DOHH2 (cell line): Measurements from ENCODE around the gene MIF.
A peak's percentile ranks its signal among the peaks of the same experiment; 100 is the strongest.

Experiments used
- H3F3A ChIP-seq: fragments of 200-600 bp; sonication (generic), shearing (Covaris generic); 2 replicates; pipeline ENCODE4 v1.6.0; 2016; ENCODE audit warnings: antibody characterized with exemption, mild to moderate bottlenecking; ENCODE audit not compliant: control insufficient read depth, insufficient read depth
- H3K27ac ChIP-seq: fragments of 200-600 bp; sonication (generic); 2 replicates; pipeline ENCODE4 v1.5.1; 2014; ENCODE audit warnings: low read depth, mild to moderate bottlenecking, low read length, moderate library complexity
- H3K27me3 ChIP-seq: fragments of 200-600 bp; sonication (generic); 2 replicates; pipeline ENCODE4 v1.6.1; 2014; ENCODE audit warnings: mild to moderate bottlenecking, low read length, mixed read lengths; ENCODE audit not compliant: control insufficient read depth
- H3K36me3 ChIP-seq: fragments of 200-600 bp; sonication (generic); 2 replicates; pipeline ENCODE4 v1.6.1; 2014; ENCODE audit warnings: mild to moderate bottlenecking, low read length, moderate library complexity, mixed read lengths; ENCODE audit not compliant: control insufficient read depth
- H3K4me1 ChIP-seq: fragments of 200-600 bp; sonication (generic); 2 replicates; pipeline ENCODE4 v1.6.1; 2014; ENCODE audit warnings: mild to moderate bottlenecking, low read length, mixed read lengths; ENCODE audit not compliant: control insufficient read depth
- H3K4me2 ChIP-seq: fragments of 200-600 bp; sonication (generic); 2 replicates; pipeline ENCODE4 v1.6.0; 2014; ENCODE audit warnings: mild to moderate bottlenecking, low read length, moderate library complexity
- H3K4me3 ChIP-seq: fragments of 200-600 bp; sonication (generic); 2 replicates; pipeline ENCODE4 v1.5.1; 2014; ENCODE audit warnings: mild to moderate bottlenecking, low read length, mixed read lengths
- H3K79me2 ChIP-seq: fragments of 200-600 bp; sonication (generic); 2 replicates; pipeline ENCODE4 v1.6.1; 2014; ENCODE audit warnings: mild to moderate bottlenecking, low read length, mixed read lengths; ENCODE audit not compliant: control insufficient read depth
- H3K9me2 ChIP-seq: fragments of 200-600 bp; sonication (generic); replicated peaks from 2 replicates; pipeline ENCODE4 v1.6.1; 2014; ENCODE audit warnings: mild to moderate bottlenecking, low read length, mixed read lengths; ENCODE audit not compliant: control insufficient read depth
- H3K9me3 ChIP-seq: fragments of 200-600 bp; sonication (generic); 2 replicates; pipeline ENCODE4 v1.6.1; 2014; ENCODE audit warnings: antibody characterized with exemption, low read length, mixed read lengths; ENCODE audit not compliant: control insufficient read depth, insufficient read depth
- H4K20me1 ChIP-seq: fragments of 200-600 bp; sonication (generic); 2 replicates; pipeline ENCODE4 v1.6.0; 2014; ENCODE audit warnings: low read depth, mild to moderate bottlenecking, antibody characterized with exemption, low read length, moderate library complexity; ENCODE audit not compliant: control insufficient read depth, insufficient read depth
- EZH2phosphoT487 ChIP-seq: fragments of 200-600 bp; sonication (generic); IDR thresholded peaks from 2 replicates; pipeline ENCODE4 v1.6.1; 2017; ENCODE audit warnings: borderline replicate concordance, mild to moderate bottlenecking, antibody characterized with exemption, low read length, moderate library complexity, mixed read lengths
- TF ChIP-seq, protein P1 (sequence below): fragments of 200-600 bp; sonication (generic); IDR thresholded peaks from one replicate; pipeline ENCODE4 v1.5.1; 2014; ENCODE audit warnings: antibody characterized with exemption, mild to moderate bottlenecking, low read depth, low read length; ENCODE audit not compliant: poor library complexity, severe bottlenecking

Gene MIF

DNA sequence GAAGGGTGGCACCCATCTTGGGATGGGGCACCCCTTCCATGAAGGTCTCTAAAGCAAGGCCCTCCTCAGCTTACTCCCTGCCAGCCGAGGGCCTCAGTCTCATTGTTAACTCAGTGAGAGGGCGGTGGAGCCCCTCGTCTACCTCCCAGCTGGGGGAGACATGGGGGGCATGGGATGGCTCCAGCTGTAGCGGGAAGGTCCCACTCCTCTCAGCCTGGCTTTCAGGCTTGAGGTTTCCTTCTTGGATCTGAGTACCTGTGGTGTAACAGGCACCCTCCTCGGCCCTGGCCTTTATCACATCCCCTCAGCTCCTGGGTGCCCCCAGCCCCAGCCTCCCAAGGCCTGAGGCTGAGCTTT, 2.0 kb downstream of the MIF start:
- Histone ChIP-seq H3F3A (peaks cover 32% of the 10 kb centered on the region), H4K20me1 (peaks cover 16% of the 10 kb centered on the region), H3K36me3 (peaks cover 41% of the 10 kb centered on the region), H3K9me3 (no peaks in the 10 kb centered on the region), H3K4me2 (peak overlapping the region; percentile 88), H3K27ac (no peak overlapping the region), H3K79me2 (peaks cover 28% of the 10 kb centered on the region), H3K27me3 (no peaks in the 10 kb centered on the region), H3K4me1 (peaks cover 26% of the 10 kb centered on the region), H3K4me3 (peak overlapping the region; percentile 82), H3K9me2 (no peaks in the 10 kb centered on the region)
- TF ChIP-seq EZH2phosphoT487 = no peak
- TF ChIP-seq, protein P1, sequence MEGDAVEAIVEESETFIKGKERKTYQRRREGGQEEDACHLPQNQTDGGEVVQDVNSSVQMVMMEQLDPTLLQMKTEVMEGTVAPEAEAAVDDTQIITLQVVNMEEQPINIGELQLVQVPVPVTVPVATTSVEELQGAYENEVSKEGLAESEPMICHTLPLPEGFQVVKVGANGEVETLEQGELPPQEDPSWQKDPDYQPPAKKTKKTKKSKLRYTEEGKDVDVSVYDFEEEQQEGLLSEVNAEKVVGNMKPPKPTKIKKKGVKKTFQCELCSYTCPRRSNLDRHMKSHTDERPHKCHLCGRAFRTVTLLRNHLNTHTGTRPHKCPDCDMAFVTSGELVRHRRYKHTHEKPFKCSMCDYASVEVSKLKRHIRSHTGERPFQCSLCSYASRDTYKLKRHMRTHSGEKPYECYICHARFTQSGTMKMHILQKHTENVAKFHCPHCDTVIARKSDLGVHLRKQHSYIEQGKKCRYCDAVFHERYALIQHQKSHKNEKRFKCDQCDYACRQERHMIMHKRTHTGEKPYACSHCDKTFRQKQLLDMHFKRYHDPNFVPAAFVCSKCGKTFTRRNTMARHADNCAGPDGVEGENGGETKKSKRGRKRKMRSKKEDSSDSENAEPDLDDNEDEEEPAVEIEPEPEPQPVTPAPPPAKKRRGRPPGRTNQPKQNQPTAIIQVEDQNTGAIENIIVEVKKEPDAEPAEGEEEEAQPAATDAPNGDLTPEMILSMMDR = no peak

DNA sequence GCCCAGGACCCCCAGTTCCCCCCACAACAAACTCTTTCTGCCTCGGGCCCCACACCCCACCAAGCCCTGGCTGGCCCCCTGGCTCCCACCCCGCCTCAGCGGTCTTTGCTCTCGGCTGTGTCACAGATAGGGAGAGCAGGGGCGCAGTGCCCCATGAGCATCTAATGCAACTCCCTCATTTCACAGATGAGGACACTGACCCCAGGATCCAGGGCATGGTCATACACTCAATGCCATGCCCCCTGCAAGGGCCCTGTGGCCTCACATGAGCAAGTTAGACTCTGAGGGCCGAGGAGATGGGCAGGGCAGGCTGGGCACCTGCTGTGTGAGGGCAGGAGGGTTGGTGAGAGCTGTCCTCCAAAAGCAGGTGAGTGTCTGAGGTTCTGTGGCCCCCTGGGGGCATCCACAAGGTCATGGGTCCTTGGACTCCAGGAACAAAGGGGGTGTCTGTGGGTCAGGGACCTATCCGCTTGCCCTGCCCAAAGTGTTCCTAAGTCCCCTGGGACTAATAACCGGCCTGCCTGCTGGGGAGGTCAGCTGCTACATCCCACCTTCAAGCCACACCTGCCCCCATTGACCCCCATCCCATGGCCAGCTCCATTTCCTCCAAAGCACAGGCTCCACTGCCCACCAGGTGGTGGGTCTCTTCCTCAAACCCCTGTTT, 2.5 kb downstream of the MIF start:
- Histone ChIP-seq H3K36me3 (peaks cover 41% of the 10 kb centered on the region), H3K9me2 (no peaks in the 10 kb centered on the region), H3K27ac (no peak overlapping the region), H3K79me2 (peaks cover 28% of the 10 kb centered on the region), H3K4me1 (peaks cover 26% of the 10 kb centered on the region), H3K4me2 (peak overlapping the region; percentile 88; the same call in 1 of the 2 replicates), H3F3A (peaks cover 32% of the 10 kb centered on the region), H4K20me1 (peaks cover 16% of the 10 kb centered on the region), H3K9me3 (no peaks in the 10 kb centered on the region), H3K4me3 (no peak overlapping the region), H3K27me3 (no peaks in the 10 kb centered on the region)
- TF ChIP-seq, protein P1 = no peak
- no peak for TF ChIP-seq EZH2phosphoT487

DNA sequence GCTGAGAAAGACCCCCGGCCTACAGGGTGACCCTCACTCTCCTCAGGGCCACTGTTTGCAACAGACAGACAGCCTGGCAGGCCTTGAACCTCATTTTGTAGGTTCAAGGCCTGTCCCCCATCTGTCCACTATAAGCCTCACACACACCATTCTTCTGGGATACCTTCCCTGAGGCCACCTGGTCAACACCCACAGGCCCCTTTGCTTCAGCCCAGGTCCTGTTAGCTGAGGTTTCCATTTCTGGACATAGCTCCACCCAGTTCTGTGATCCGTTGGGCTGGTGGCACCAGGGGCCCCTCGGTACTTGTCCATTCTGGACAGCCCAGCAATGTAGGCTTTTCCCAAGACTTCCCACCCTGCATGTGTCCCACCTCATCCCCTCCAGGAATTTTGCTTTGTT, 3.1 kb downstream of the MIF start:
- Histone ChIP-seq H3K4me3 (no peak overlapping the region), H3K9me2 (no peaks in the 10 kb centered on the region), H3K9me3 (no peaks in the 10 kb centered on the region), H3F3A (peaks cover 32% of the 10 kb centered on the region), H3K27me3 (no peaks in the 10 kb centered on the region), H3K4me2 (no peak overlapping the region), H3K4me1 (peaks cover 26% of the 10 kb centered on the region), H3K79me2 (peaks cover 28% of the 10 kb centered on the region), H4K20me1 (peaks cover 16% of the 10 kb centered on the region), H3K36me3 (peaks cover 41% of the 10 kb centered on the region), H3K27ac (no peak overlapping the region)
- TF ChIP-seq, protein P1 = no peak
- TF ChIP-seq EZH2phosphoT487 = no peak
